B cell (primary cell): Measurements from ENCODE around the gene XPO1. TPM values are rescaled to one million over a fixed set of nuclear protein-coding genes. Genes with fewer than 3 reads are reported as not detected.

Experiments used
- ATAC-seq: fragments of 200-7000 bp; cut with Tn5 transposase; one replicate; pipeline ENCODE4 v1.10.0; 2021; ENCODE audit warnings: low read depth, mild to moderate bottlenecking, moderate number of reproducible peaks, moderate library complexity
- CTCF ChIA-PET: fragments of 350-600 bp; sonication (Branson Sonifier 250); formaldehyde crosslinking; loops from one replicate; lab custom pipeline; 2021; ENCODE audit warnings: antibody characterized with exemption, inconsistent platforms; lab: Charles Lee
- POLR2A ChIA-PET: fragments of 350-600 bp; sonication (Branson Sonifier 250); formaldehyde crosslinking; loops from one replicate; lab custom pipeline; 2021; ENCODE audit warnings: antibody characterized with exemption; lab: Charles Lee
- DNase-seq: peaks from one replicate; pipeline ENCODE4 v3.0.0; 2013
- H2AFZ ChIP-seq: 2 replicates; pipeline ENCODE4 v1.6.1; 2012; ENCODE audit warnings: mild to moderate bottlenecking, low read depth, low read length; ENCODE audit not compliant: insufficient read depth, poor library complexity, severe bottlenecking
- H3K27ac ChIP-seq, 2 donors: 1 replicate in 1 of 2; 2 replicates in 1 of 2; pipeline ENCODE4 v1.5.1; 2012 to 2013; ENCODE audit warnings: low read length in 2 of 2, mild to moderate bottlenecking in 2 of 2, moderate library complexity in 1 of 2
- H3K27me3 ChIP-seq, 4 experiments: fragments of 200-600 bp in 1 of 4; sonication (generic) in 1 of 4; replicated peaks in 1 of 4; 1 replicate in 2 of 4; 2 replicates in 2 of 4; pipeline versions ENCODE4 v1.6.1 to v1.7.0; 2013 to 2016; ENCODE audit warnings: low read length in 3 of 4, mild to moderate bottlenecking in 2 of 4, mixed read lengths in 1 of 4, moderate library complexity in 1 of 4; ENCODE audit not compliant: insufficient read depth in 4 of 4, control insufficient read depth in 3 of 4; ENCODE audit errors: control extremely low read depth in 1 of 4
- H3K36me3 ChIP-seq, 2 experiments: replicated peaks in 1 of 2; 1 replicate in 1 of 2; 2 replicates in 1 of 2; pipeline versions ENCODE4 v1.6.1 to v1.7.1; 2013; ENCODE audit warnings: low read length in 1 of 2; ENCODE audit not compliant: insufficient read depth in 2 of 2, control insufficient read depth in 1 of 2; ENCODE audit errors: control extremely low read depth in 1 of 2, extremely low read depth in 1 of 2
- H3K4me1 ChIP-seq, 2 donors: fragments of 200-600 bp in 1 of 2; sonication (generic) in 1 of 2; 1 replicate in 1 of 2; 2 replicates in 1 of 2; pipeline versions ENCODE4 v1.5.1 to v1.6.1; 2013 to 2017; ENCODE audit warnings: low read length in 2 of 2; ENCODE audit not compliant: control insufficient read depth in 2 of 2, insufficient read depth in 2 of 2
- H3K4me2 ChIP-seq: replicated peaks from 2 replicates; pipeline ENCODE3; 2012; ENCODE audit warnings: mild to moderate bottlenecking, low read depth, low read length; ENCODE audit not compliant: poor library complexity, severe bottlenecking
- H3K4me3 ChIP-seq, 5 experiments: fragments of 200-600 bp in 1 of 5; sonication (generic) in 1 of 5; 1 replicate in 3 of 5; 2 replicates in 2 of 5; pipeline versions ENCODE4 v1.5.1 to v1.7.0; 2011 to 2016; ENCODE audit warnings: low read length in 4 of 5, mild to moderate bottlenecking in 4 of 5, low read depth in 2 of 5, control low read depth in 1 of 5, moderate library complexity in 1 of 5; ENCODE audit not compliant: insufficient read depth in 1 of 5; ENCODE audit errors: control extremely low read depth in 1 of 5, extremely low read depth in 1 of 5
- H3K79me2 ChIP-seq: fragments of 200-600 bp; sonication (generic); one replicate; pipeline ENCODE4 v1.6.0; 2016; ENCODE audit warnings: low read length; ENCODE audit not compliant: control insufficient read depth, insufficient read depth
- H3K9ac ChIP-seq: fragments of 200-600 bp; sonication (generic); 2 replicates; pipeline ENCODE4 v1.6.1; 2017; ENCODE audit warnings: mild to moderate bottlenecking, low read length, moderate library complexity
- H3K9me3 ChIP-seq, 3 donors: one replicate each; pipeline versions ENCODE4 v1.6.1 to v1.7.1; 2013; ENCODE audit warnings: low read length in 2 of 3; ENCODE audit not compliant: control insufficient read depth in 2 of 3, insufficient read depth in 1 of 3; ENCODE audit errors: control extremely low read depth in 1 of 3
- H4K20me1 ChIP-seq: 2 replicates; pipeline ENCODE4 v1.6.0; 2012; ENCODE audit warnings: mild to moderate bottlenecking, low read length; ENCODE audit not compliant: insufficient read depth, control insufficient read depth, poor library complexity, severe bottlenecking
- H3K27ac Mint-ChIP-seq: one replicate; pipeline ENCODE4 v1.8.0; 2021; ENCODE audit warnings: mixed read lengths
- H3K27me3 Mint-ChIP-seq: one replicate; pipeline ENCODE4 v1.8.0; 2021; ENCODE audit warnings: mixed read lengths
- H3K4me1 Mint-ChIP-seq: one replicate; pipeline ENCODE4 v1.8.0; 2021; ENCODE audit warnings: mixed read lengths
- H3K4me3 Mint-ChIP-seq: one replicate; pipeline ENCODE4 v1.8.0; 2021; ENCODE audit warnings: mixed read lengths
- H3K9me3 Mint-ChIP-seq: one replicate; pipeline ENCODE4 v1.8.0; 2022; ENCODE audit warnings: mixed read lengths; ENCODE audit not compliant: insufficient read depth
- EZH2 ChIP-seq: IDR thresholded peaks from 2 replicates; pipeline ENCODE4 v1.6.1; 2012; ENCODE audit warnings: borderline replicate concordance, low read depth, mild to moderate bottlenecking, moderate library complexity, low read length; ENCODE audit not compliant: insufficient read depth, poor library complexity, severe bottlenecking
- WGBS: methylation state at CpG from one replicate; pipeline ENCODE4 v1.1.5; 2013; ENCODE audit warnings: missing lambda C conversion rate; ENCODE audit not compliant: insufficient coverage; 5-methylcytosine and 5-hydroxymethylcytosine counted together
- intact Hi-C: fragments of 100-400 bp; cut with micrococcal nuclease; formaldehyde crosslinking; loops from one replicate; pipeline ENCODE4 v1.10.0; 2022
- polyA plus RNA-seq: library from polyadenylated mRNA; depleted of rRNA; stranded (reverse); fragments of >200 nt; gene quantifications from 2 replicates; pipeline ENCODE4 v1.2.3, GENCODE V29; 2012
- total RNA-seq, 2 donors: library from RNA; stranded (reverse); fragments of 120-200 nt in 1 of 2; gene quantifications; 1 replicate in 1 of 2; 2 replicates in 1 of 2; pipeline versions ENCODE4 v1.2.3 to v1.2.4, GENCODE V29; 2013 to 2022
- TF ChIP-seq, protein P1 (sequence below): fragments of 200-600 bp; IDR thresholded peaks from one replicate; pipeline ENCODE4 v1.8.0; 2022; ENCODE audit warnings: antibody characterized with exemption, mild to moderate bottlenecking

XPO1 gene
- total and polyA plus RNA-seq, 2 donors (not counting 1 experiment from before 2014, with no cell fraction given): 43.8 to 208 TPM

DNA sequence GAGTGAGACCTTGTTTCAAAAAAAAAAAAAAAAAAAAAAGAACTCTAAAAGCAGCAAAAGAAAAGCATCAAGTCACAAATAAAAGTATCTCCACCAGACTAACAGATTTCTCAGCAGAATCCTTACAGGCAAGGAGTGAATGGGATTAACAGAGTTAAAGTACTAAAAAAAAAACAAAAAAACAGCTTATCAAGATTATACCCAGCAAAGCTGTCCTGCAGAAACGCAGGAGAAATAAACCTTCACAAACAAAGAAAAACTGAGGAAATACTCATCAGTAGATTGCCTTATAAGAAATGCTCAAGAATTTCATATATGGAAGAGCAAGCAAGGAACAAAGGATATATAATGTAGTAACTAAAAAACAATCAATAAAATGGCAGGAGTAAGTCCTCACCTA lies 102.9 kb downstream of the XPO1 start:
- no peak overlapping the region for H3K4me3 ChIP-seq
- no CpG with 5 or more reads among the region's 1 CpG for WGBS
- H3K9me3 Mint-ChIP-seq: peaks cover 4% of the 10 kb centered on the region
- TF ChIP-seq EZH2: no peak
- TF ChIP-seq, protein P1, sequence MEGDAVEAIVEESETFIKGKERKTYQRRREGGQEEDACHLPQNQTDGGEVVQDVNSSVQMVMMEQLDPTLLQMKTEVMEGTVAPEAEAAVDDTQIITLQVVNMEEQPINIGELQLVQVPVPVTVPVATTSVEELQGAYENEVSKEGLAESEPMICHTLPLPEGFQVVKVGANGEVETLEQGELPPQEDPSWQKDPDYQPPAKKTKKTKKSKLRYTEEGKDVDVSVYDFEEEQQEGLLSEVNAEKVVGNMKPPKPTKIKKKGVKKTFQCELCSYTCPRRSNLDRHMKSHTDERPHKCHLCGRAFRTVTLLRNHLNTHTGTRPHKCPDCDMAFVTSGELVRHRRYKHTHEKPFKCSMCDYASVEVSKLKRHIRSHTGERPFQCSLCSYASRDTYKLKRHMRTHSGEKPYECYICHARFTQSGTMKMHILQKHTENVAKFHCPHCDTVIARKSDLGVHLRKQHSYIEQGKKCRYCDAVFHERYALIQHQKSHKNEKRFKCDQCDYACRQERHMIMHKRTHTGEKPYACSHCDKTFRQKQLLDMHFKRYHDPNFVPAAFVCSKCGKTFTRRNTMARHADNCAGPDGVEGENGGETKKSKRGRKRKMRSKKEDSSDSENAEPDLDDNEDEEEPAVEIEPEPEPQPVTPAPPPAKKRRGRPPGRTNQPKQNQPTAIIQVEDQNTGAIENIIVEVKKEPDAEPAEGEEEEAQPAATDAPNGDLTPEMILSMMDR: no peak
- peaks cover 62% of the 10 kb centered on the region for H4K20me1 ChIP-seq
- H3K27me3 ChIP-seq: no peaks in the 10 kb centered on the region
- H3K9ac ChIP-seq: no peak overlapping the region
- ChIA-PET CTCF (interaction anchor here (0.7 to 3.7 kb wide), 2 partner anchors 9 to 1339 kb away, joined by 3 to 25 read pairs; no protein-coding TSS in a partner anchor), POLR2A (interaction anchor here (0.6 kb wide), 1 partner anchor 9 kb away, joined by 9 read pairs; no protein-coding TSS in a partner anchor)
- H3K79me2 ChIP-seq: peaks cover 99% of the 10 kb centered on the region
- H3K4me3 Mint-ChIP-seq: peak overlapping the region; percentile 41
- ATAC-seq (no peak), DNase-seq (no peak)
- H3K36me3 ChIP-seq: peaks cover 0 to 1% of the 10 kb centered on the region in 2 experiments
- H3K4me1 ChIP-seq: peaks cover 36 to 38% of the 10 kb centered on the region in 2 donors
- no peak overlapping the region for H3K27ac Mint-ChIP-seq
- H3K4me1 Mint-ChIP-seq: peaks cover 67% of the 10 kb centered on the region
- no peaks in the 10 kb centered on the region for H3K27me3 Mint-ChIP-seq
- peaks cover 0 to 19% (median 4%) of the 10 kb centered on the region in 3 donors for H3K9me3 ChIP-seq
- intact Hi-C loops: loop anchor here (2.0 kb wide), 1 partner anchor 16 kb away; no protein-coding TSS in a partner anchor
- H2AFZ ChIP-seq: no peak overlapping the region
- H3K27ac ChIP-seq: peak overlapping the region in 1 of 2 donors; percentile 59
- peak overlapping the region; percentile 11 for H3K4me2 ChIP-seq

DNA sequence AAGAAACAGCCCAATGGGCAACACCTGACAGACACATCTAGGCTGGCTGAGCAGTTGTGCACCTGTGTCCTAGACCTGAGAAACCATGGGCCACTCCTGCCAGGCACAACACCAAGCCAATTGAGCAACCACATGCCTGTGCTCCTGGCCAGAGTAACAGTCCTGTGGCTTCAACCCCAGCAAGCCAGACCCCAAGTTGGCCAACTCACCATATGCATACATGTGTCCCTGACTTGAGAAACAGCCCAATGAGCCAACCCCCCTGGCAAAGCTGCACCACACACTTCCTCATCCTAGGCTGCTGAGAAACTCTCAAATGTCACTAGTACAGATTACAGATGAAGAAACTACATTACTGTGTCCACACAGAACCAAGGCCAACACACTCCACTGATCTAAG lies 103.8 kb downstream of the XPO1 start:
- Mint-ChIP-seq H3K4me1 (peaks cover 61% of the 10 kb centered on the region), H3K27me3 (no peaks in the 10 kb centered on the region), H3K27ac (peak overlapping the region; percentile 64), H3K9me3 (peaks cover 4% of the 10 kb centered on the region), H3K4me3 (peak overlapping the region; percentile 6)
- peak overlapping the region; percentile 32 to 59 for H3K27ac ChIP-seq
- H3K9ac ChIP-seq: no peak overlapping the region
- H3K4me3 ChIP-seq: no peak overlapping the region
- no peak overlapping the region for H2AFZ ChIP-seq
- H3K4me2 ChIP-seq: peak overlapping the region; percentile 11
- peaks cover 52% of the 10 kb centered on the region for H4K20me1 ChIP-seq
- H3K4me1 ChIP-seq: peaks cover 28 to 36% of the 10 kb centered on the region in 2 donors
- H3K9me3 ChIP-seq: peaks cover 0 to 16% (median 4%) of the 10 kb centered on the region in 3 donors
- TF ChIP-seq EZH2: no peak
- POLR2A ChIA-PET: interaction anchor here (0.7 kb wide), 1 partner anchor 16 kb away, joined by 3 read pairs; no protein-coding TSS in a partner anchor
- H3K79me2 ChIP-seq: peaks cover 98% of the 10 kb centered on the region
- peaks cover 0 to 1% of the 10 kb centered on the region in 2 experiments for H3K36me3 ChIP-seq
- DNase-seq: peak; percentile 44
- intact Hi-C loops: loop anchor here (2.0 kb wide), 1 partner anchor 16 kb away; no protein-coding TSS in a partner anchor
- peak; percentile 62 for ATAC-seq
- CTCF ChIA-PET: interaction anchor here (3.7 kb wide), 1 partner anchor 8 kb away, joined by 25 read pairs; no protein-coding TSS in a partner anchor
- no peaks in the 10 kb centered on the region for H3K27me3 ChIP-seq
